Karpas-422 (cell line): ENCODE measurements around the gene DNLZ. TPM values are rescaled to one million over a fixed set of nuclear protein-coding genes. Genes with fewer than 3 reads are reported as not detected.

ENCODE experiments used
- DNase-seq: peaks from one replicate; pipeline ENCODE4 v3.0.0-alpha.2; 2015
- H2AFZ ChIP-seq: fragments of 200-600 bp; sonication (generic); 2 replicates; pipeline ENCODE4 v1.6.1; 2014; ENCODE audit warnings: antibody characterized with exemption, low read length, mixed read lengths
- H3K27ac ChIP-seq: fragments of 200-600 bp; sonication (generic); 2 replicates; pipeline ENCODE4 v1.5.1; 2014; ENCODE audit warnings: mild to moderate bottlenecking, low read length, moderate library complexity
- H3K27me3 ChIP-seq: fragments of 200-600 bp; sonication (generic); 2 replicates; pipeline ENCODE4 v1.6.1; 2014; ENCODE audit warnings: low read length, mixed read lengths
- H3K36me3 ChIP-seq: fragments of 200-600 bp; sonication (generic); 2 replicates; pipeline ENCODE4 v1.6.1; 2014; ENCODE audit warnings: low read length, mixed read lengths; ENCODE audit not compliant: insufficient read depth
- H3K4me1 ChIP-seq: fragments of 200-600 bp; sonication (generic); 2 replicates; pipeline ENCODE4 v1.6.1; 2014; ENCODE audit warnings: mild to moderate bottlenecking, low read length, mixed read lengths
- H3K4me2 ChIP-seq: fragments of 200-600 bp; sonication (generic); 2 replicates; pipeline ENCODE4 v1.6.1; 2014; ENCODE audit warnings: low read length, low read depth, mild to moderate bottlenecking; ENCODE audit not compliant: poor library complexity, severe bottlenecking
- H3K4me3 ChIP-seq: fragments of 200-600 bp; sonication (generic); 2 replicates; pipeline ENCODE4 v1.5.1; 2014; ENCODE audit warnings: mild to moderate bottlenecking, antibody characterized with exemption, low read length, mixed read lengths
- H3K79me2 ChIP-seq: fragments of 200-600 bp; sonication (generic); 2 replicates; pipeline ENCODE4 v1.6.1; 2014; ENCODE audit warnings: mild to moderate bottlenecking, low read length, mixed read lengths
- H3K9ac ChIP-seq: fragments of 200-600 bp; sonication (generic); 2 replicates; pipeline ENCODE4 v1.6.0; 2014; ENCODE audit warnings: low read length
- H3K9me2 ChIP-seq: fragments of 200-600 bp; sonication (generic), shearing (Covaris generic); replicated peaks from 2 replicates; pipeline ENCODE4 v1.6.0; 2014; ENCODE audit warnings: mild to moderate bottlenecking, low read length, moderate library complexity; ENCODE audit not compliant: insufficient read depth
- H3K9me3 ChIP-seq: fragments of 300-700, 200-600 bp; sonication (generic); 2 replicates; pipeline ENCODE4 v1.6.1; 2014; ENCODE audit warnings: low read length, mixed read lengths
- H4K20me1 ChIP-seq: fragments of 200-600 bp; sonication (generic); 2 replicates; pipeline ENCODE4 v1.6.1; 2014; ENCODE audit warnings: mild to moderate bottlenecking, antibody characterized with exemption, low read length, low read depth; ENCODE audit not compliant: insufficient read depth
- total RNA-seq: library from RNA; depleted of rRNA; stranded (reverse); fragments of >200 nt; shearing (Covaris generic); gene quantifications from 2 replicates; pipeline ENCODE4 v1.2.3, GENCODE V29; 2014; ENCODE audit warnings: low replicate concordance

Gene DNLZ
- total RNA-seq, 1 experiment from 2014 or later: 40.1 TPM

- DNase-seq: no peak
- no peaks in the 10 kb centered on the region for H3K9me3 ChIP-seq
- H3K9ac ChIP-seq: no peak overlapping the region
- H3K36me3 ChIP-seq: peaks cover 14% of the 10 kb centered on the region; the same call in 1 of the 2 replicates
- no peak overlapping the region for H3K27ac ChIP-seq
- H3K4me2 ChIP-seq: no peak overlapping the region
- H3K9me2 ChIP-seq: no peaks in the 10 kb centered on the region
- H3K79me2 ChIP-seq: no peaks in the 10 kb centered on the region
- no peak overlapping the region for H3K4me3 ChIP-seq
- H2AFZ ChIP-seq: no peak overlapping the region
- no peaks in the 10 kb centered on the region for H3K4me1 ChIP-seq
- H4K20me1 ChIP-seq: 0 out of 2 replicates have a peak, but pooled peaks cover 5% of the 10 kb centered on the region
- H3K27me3 ChIP-seq: no peaks in the 10 kb centered on the region
Measured at GRCh38 chr9:136385015-136385414, 21.5 kb upstream of the DNLZ start.

- Histone ChIP-seq H3K4me2 (no peak overlapping the region), H3K9me3 (no peaks in the 10 kb centered on the region), H3K9ac (no peak overlapping the region), H4K20me1 (0 out of 2 replicates have a peak, but pooled peaks cover 5% of the 10 kb centered on the region), H3K27me3 (no peaks in the 10 kb centered on the region), H3K9me2 (no peaks in the 10 kb centered on the region), H2AFZ (no peak overlapping the region), H3K4me3 (no peak overlapping the region), H3K4me1 (no peaks in the 10 kb centered on the region), H3K27ac (no peak overlapping the region), H3K79me2 (no peaks in the 10 kb centered on the region), H3K36me3 (peaks cover 12% of the 10 kb centered on the region; the same call in 1 of the 2 replicates)
- DNase-seq: no peak
Measured at GRCh38 chr9:136383436-136383835, 19.9 kb upstream of the DNLZ start.

- H3K27me3 ChIP-seq: no peaks in the 10 kb centered on the region
- H3K4me2 ChIP-seq: no peak overlapping the region
- no peaks in the 10 kb centered on the region for H3K79me2 ChIP-seq
- 0 out of 2 replicates have a peak, but pooled peaks cover 5% of the 10 kb centered on the region for H4K20me1 ChIP-seq
- no peaks in the 10 kb centered on the region for H3K4me1 ChIP-seq
- H2AFZ ChIP-seq: no peak overlapping the region
- H3K27ac ChIP-seq: no peak overlapping the region
- H3K9me2 ChIP-seq: no peaks in the 10 kb centered on the region
- no peak overlapping the region for H3K9ac ChIP-seq
- H3K36me3 ChIP-seq: peaks cover 9% of the 10 kb centered on the region; the same call in 1 of the 2 replicates
- no peak for DNase-seq
- H3K4me3 ChIP-seq: no peak overlapping the region
- H3K9me3 ChIP-seq: no peaks in the 10 kb centered on the region
Measured at GRCh38 chr9:136381966-136382513, 18.5 kb upstream of the DNLZ start.

GRCh38 chr9:136381311-136381710 lies 17.8 kb upstream of the DNLZ start:
- no peaks in the 10 kb centered on the region for H3K4me1 ChIP-seq
- 0 out of 2 replicates have a peak, but pooled peaks cover 5% of the 10 kb centered on the region for H4K20me1 ChIP-seq
- no peak for DNase-seq
- H3K79me2 ChIP-seq: no peaks in the 10 kb centered on the region
- no peak overlapping the region for H3K4me3 ChIP-seq
- no peak overlapping the region for H3K9ac ChIP-seq
- H2AFZ ChIP-seq: no peak overlapping the region
- peaks cover 9% of the 10 kb centered on the region; the same call in 1 of the 2 replicates for H3K36me3 ChIP-seq
- H3K4me2 ChIP-seq: no peak overlapping the region
- H3K27me3 ChIP-seq: no peaks in the 10 kb centered on the region
- H3K27ac ChIP-seq: no peak overlapping the region
- H3K9me2 ChIP-seq: no peaks in the 10 kb centered on the region
- no peaks in the 10 kb centered on the region for H3K9me3 ChIP-seq

GRCh38 chr9:136380381-136380780 lies 16.8 kb upstream of the DNLZ start:
- Histone ChIP-seq H4K20me1 (no peaks in the 10 kb centered on the region), H3K27ac (no peak overlapping the region), H3K9me2 (no peaks in the 10 kb centered on the region), H3K9me3 (no peaks in the 10 kb centered on the region), H2AFZ (no peak overlapping the region), H3K9ac (no peak overlapping the region), H3K4me1 (no peaks in the 10 kb centered on the region), H3K4me3 (no peak overlapping the region), H3K4me2 (no peak overlapping the region), H3K36me3 (peaks cover 4% of the 10 kb centered on the region; the same call in 1 of the 2 replicates), H3K79me2 (no peaks in the 10 kb centered on the region), H3K27me3 (no peaks in the 10 kb centered on the region)
- DNase-seq: no peak

GRCh38 chr9:136379891-136380290 lies 16.3 kb upstream of the DNLZ start:
- Histone ChIP-seq H3K4me3 (no peak overlapping the region), H2AFZ (no peak overlapping the region), H3K9ac (no peak overlapping the region), H3K9me2 (no peaks in the 10 kb centered on the region), H3K79me2 (no peaks in the 10 kb centered on the region), H3K4me1 (no peaks in the 10 kb centered on the region), H3K27ac (no peak overlapping the region), H3K27me3 (no peaks in the 10 kb centered on the region), H3K9me3 (no peaks in the 10 kb centered on the region), H3K36me3 (peaks cover 4% of the 10 kb centered on the region; the same call in 1 of the 2 replicates), H3K4me2 (no peak overlapping the region), H4K20me1 (no peaks in the 10 kb centered on the region)
- no peak for DNase-seq

- no peaks in the 10 kb centered on the region for H3K27me3 ChIP-seq
- H3K9ac ChIP-seq: no peak overlapping the region
- no peak overlapping the region for H3K4me3 ChIP-seq
- H4K20me1 ChIP-seq: no peaks in the 10 kb centered on the region
- no peak overlapping the region for H2AFZ ChIP-seq
- H3K4me1 ChIP-seq: no peaks in the 10 kb centered on the region
- H3K9me3 ChIP-seq: no peaks in the 10 kb centered on the region
- DNase-seq: no peak
- no peaks in the 10 kb centered on the region for H3K9me2 ChIP-seq
- H3K4me2 ChIP-seq: no peak overlapping the region
- no peaks in the 10 kb centered on the region; the same call in 1 of the 2 replicates for H3K36me3 ChIP-seq
- H3K27ac ChIP-seq: no peak overlapping the region
- no peaks in the 10 kb centered on the region for H3K79me2 ChIP-seq
Measured at GRCh38 chr9:136379401-136379800, 15.9 kb upstream of the DNLZ start.

GRCh38 chr9:136379003-136379287 lies 15.4 kb upstream of the DNLZ start:
- Histone ChIP-seq H3K9me2 (no peaks in the 10 kb centered on the region), H2AFZ (no peak overlapping the region), H3K9ac (no peak overlapping the region)

More at GRCh38 chr9:136379003-136379287, 15.4 kb upstream of the DNLZ start:
- Histone ChIP-seq H4K20me1 (no peaks in the 10 kb centered on the region), H3K36me3 (no peaks in the 10 kb centered on the region), H3K9me3 (no peaks in the 10 kb centered on the region), H3K4me1 (no peaks in the 10 kb centered on the region), H3K4me2 (no peak overlapping the region), H3K79me2 (no peaks in the 10 kb centered on the region), H3K27me3 (no peaks in the 10 kb centered on the region), H3K27ac (no peak overlapping the region), H3K4me3 (no peak overlapping the region)
- no peak for DNase-seq
